Mesendoderm (in vitro differentiated cells): ENCODE results near the gene SASH1.

Experiments used
- DNase-seq: peaks from one replicate; pipeline ENCODE4 v3.0.0; 2013
- H2AK5ac ChIP-seq: 2 replicates; pipeline ENCODE4 v1.6.1; 2013; ENCODE audit warnings: low read length, inconsistent platforms
- H2BK120ac ChIP-seq: 2 replicates; pipeline ENCODE4 v1.6.1; 2013; ENCODE audit warnings: low read depth, mild to moderate bottlenecking, low read length, moderate library complexity, mixed read lengths
- H2BK15ac ChIP-seq: replicated peaks from 2 replicates; pipeline ENCODE4 v1.6.1; 2013; ENCODE audit warnings: low read depth, mild to moderate bottlenecking, moderate library complexity
- H2BK5ac ChIP-seq: 2 replicates; pipeline ENCODE4 v1.6.1; 2013; ENCODE audit warnings: low read length, inconsistent platforms
- H3K18ac ChIP-seq: 2 replicates; pipeline ENCODE4 v1.6.1; 2013; ENCODE audit warnings: mild to moderate bottlenecking, low read length, mixed read lengths
- H3K23ac ChIP-seq: one replicate; pipeline ENCODE4 v1.6.1; 2013; ENCODE audit warnings: low read length
- H3K27ac ChIP-seq: 2 replicates; pipeline ENCODE4 v1.5.1; 2013; ENCODE audit warnings: low read depth, mild to moderate bottlenecking, inconsistent platforms, low read length, moderate library complexity
- H3K27me3 ChIP-seq: 2 replicates; pipeline ENCODE4 v1.6.1; 2013; ENCODE audit warnings: low read length, control low read depth, mild to moderate bottlenecking, inconsistent platforms; ENCODE audit not compliant: insufficient read depth, poor library complexity
- H3K36me3 ChIP-seq: 2 replicates; pipeline ENCODE4 v1.6.1; 2013; ENCODE audit warnings: low read length, inconsistent platforms; ENCODE audit not compliant: control insufficient read depth, insufficient read depth
- H3K4ac ChIP-seq: one replicate; pipeline ENCODE4 v1.6.1; 2013; ENCODE audit warnings: low read depth, mild to moderate bottlenecking, low read length, moderate library complexity
- H3K4me1 ChIP-seq: 2 replicates; pipeline ENCODE4 v1.6.1; 2013; ENCODE audit warnings: low read depth, low read length, inconsistent platforms; ENCODE audit not compliant: control insufficient read depth
- H3K4me2 ChIP-seq: 2 replicates; pipeline ENCODE4 v1.6.1; 2013; ENCODE audit warnings: low read length
- H3K4me3 ChIP-seq: 2 replicates; pipeline ENCODE4 v1.5.1; 2013; ENCODE audit warnings: mild to moderate bottlenecking, low read length
- H3K56ac ChIP-seq: one replicate; pipeline ENCODE4 v1.6.1; 2013; ENCODE audit warnings: low read length
- H3K79me1 ChIP-seq: 2 replicates; pipeline ENCODE4 v1.6.1; 2013; ENCODE audit warnings: low read length, inconsistent platforms
- H3K79me2 ChIP-seq: 2 replicates; pipeline ENCODE4 v1.6.1; 2013; ENCODE audit warnings: mild to moderate bottlenecking, low read length; ENCODE audit not compliant: control insufficient read depth, insufficient read depth
- H3K9ac ChIP-seq: 2 replicates; pipeline ENCODE4 v1.6.1; 2013; ENCODE audit warnings: low read length, inconsistent platforms
- H4K5ac ChIP-seq: one replicate; pipeline ENCODE4 v1.6.1; 2013; ENCODE audit warnings: low read length
- H4K8ac ChIP-seq: one replicate; pipeline ENCODE4 v1.6.1; 2013; ENCODE audit warnings: low read depth, mild to moderate bottlenecking, control low read depth, low read length, moderate library complexity
- WGBS: extraction: QIAGEN DNeasy Blood & Tissue Kit; methylation state at CpG from one replicate; pipeline ENCODE4 v1.1.7; 2013; ENCODE audit warnings: low lambda C conversion rate, missing lambda C conversion rate; ENCODE audit not compliant: insufficient coverage; ENCODE audit errors: extremely low coverage; 5-methylcytosine and 5-hydroxymethylcytosine counted together

The SASH1 gene

GRCh38 chr6:148440016-148440415, 97.4 kb downstream of the SASH1 start:
- Histone ChIP-seq H4K5ac (no peak overlapping the region), H3K4ac (no peak overlapping the region), H2BK15ac (no peak overlapping the region), H3K4me2 (no peak overlapping the region), H3K36me3 (no peaks in the 10 kb centered on the region), H2BK120ac (no peak overlapping the region), H3K27ac (no peak overlapping the region), H3K56ac (no peak overlapping the region), H3K79me2 (no peaks in the 10 kb centered on the region), H3K18ac (no peak overlapping the region), H3K23ac (no peak overlapping the region), H3K4me3 (no peak overlapping the region), H3K79me1 (no peaks in the 10 kb centered on the region), H3K27me3 (no peaks in the 10 kb centered on the region), H2AK5ac (no peak overlapping the region), H3K9ac (no peak overlapping the region), H2BK5ac (no peak overlapping the region), H4K8ac (no peak overlapping the region), H3K4me1 (peaks cover 4% of the 10 kb centered on the region)
- WGBS = 100% methylated on average over 1 of the region's 13 CpGs
- no peak for DNase-seq

DNA sequence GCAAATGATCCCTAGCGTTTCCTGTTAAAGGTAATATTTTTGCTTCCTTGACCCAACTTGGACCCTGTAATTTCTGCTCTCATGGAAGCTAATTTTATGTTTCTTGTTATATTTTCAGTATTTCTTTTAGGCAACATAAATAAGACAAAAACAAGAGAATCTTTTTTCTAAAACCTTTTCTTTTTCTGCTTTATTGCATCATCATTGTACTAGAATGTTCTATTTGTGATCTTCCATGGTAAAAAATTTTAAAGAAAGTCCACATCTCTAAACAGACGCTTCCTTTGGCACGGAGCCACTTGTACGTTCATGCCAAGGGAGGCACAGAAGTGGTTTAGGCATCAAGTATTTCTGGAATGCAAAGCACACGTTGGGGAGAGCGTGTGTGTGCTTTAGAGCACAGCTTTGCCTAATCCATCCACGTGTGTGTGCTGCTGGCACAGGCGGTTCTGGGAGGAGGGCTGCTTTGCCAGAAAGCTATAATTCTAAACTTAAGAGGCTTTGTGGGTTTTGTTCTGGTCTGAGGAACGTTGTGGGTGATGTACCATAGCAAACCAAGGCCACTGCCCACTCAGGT, 98.3 kb downstream of the SASH1 start:
- Histone ChIP-seq H3K36me3 (no peaks in the 10 kb centered on the region), H3K79me1 (no peaks in the 10 kb centered on the region), H3K4me2 (no peak overlapping the region), H3K27me3 (no peaks in the 10 kb centered on the region), H3K4me1 (peaks cover 4% of the 10 kb centered on the region), H3K9ac (no peak overlapping the region), H3K27ac (no peak overlapping the region), H4K8ac (no peak overlapping the region), H3K23ac (no peak overlapping the region), H3K4ac (no peak overlapping the region), H4K5ac (peak overlapping the region; percentile 26), H3K4me3 (no peak overlapping the region), H2BK15ac (no peak overlapping the region), H2AK5ac (no peak overlapping the region), H2BK120ac (no peak overlapping the region), H2BK5ac (no peak overlapping the region), H3K18ac (no peak overlapping the region), H3K79me2 (no peaks in the 10 kb centered on the region), H3K56ac (no peak overlapping the region)
- no CpG with 5 or more reads among the region's 9 CpGs for WGBS
- peak; percentile 48 for DNase-seq

- no peaks in the 10 kb centered on the region for H3K36me3 ChIP-seq
- DNase-seq = peak; percentile 47
- H3K4me1 ChIP-seq = peaks cover 4% of the 10 kb centered on the region
- WGBS = no CpG with 5 or more reads among the region's 4 CpGs
- H3K27ac ChIP-seq = no peak overlapping the region
- no peak overlapping the region for H3K18ac ChIP-seq
- H3K79me1 ChIP-seq = no peaks in the 10 kb centered on the region
- no peak overlapping the region for H3K9ac ChIP-seq
- peak overlapping the region; percentile 26 for H4K5ac ChIP-seq
- no peak overlapping the region for H2BK15ac ChIP-seq
- H2BK120ac ChIP-seq = no peak overlapping the region
- H3K4me2 ChIP-seq = no peak overlapping the region
- H3K4me3 ChIP-seq = no peak overlapping the region
- H3K56ac ChIP-seq = no peak overlapping the region
- H4K8ac ChIP-seq = no peak overlapping the region
- no peak overlapping the region for H3K23ac ChIP-seq
- H3K79me2 ChIP-seq = no peaks in the 10 kb centered on the region
- no peak overlapping the region for H2BK5ac ChIP-seq
- H3K27me3 ChIP-seq = no peaks in the 10 kb centered on the region
- no peak overlapping the region for H2AK5ac ChIP-seq
- no peak overlapping the region for H3K4ac ChIP-seq
Observed at GRCh38 chr6:148441454-148441911, 98.8 kb downstream of the SASH1 start.

DNA sequence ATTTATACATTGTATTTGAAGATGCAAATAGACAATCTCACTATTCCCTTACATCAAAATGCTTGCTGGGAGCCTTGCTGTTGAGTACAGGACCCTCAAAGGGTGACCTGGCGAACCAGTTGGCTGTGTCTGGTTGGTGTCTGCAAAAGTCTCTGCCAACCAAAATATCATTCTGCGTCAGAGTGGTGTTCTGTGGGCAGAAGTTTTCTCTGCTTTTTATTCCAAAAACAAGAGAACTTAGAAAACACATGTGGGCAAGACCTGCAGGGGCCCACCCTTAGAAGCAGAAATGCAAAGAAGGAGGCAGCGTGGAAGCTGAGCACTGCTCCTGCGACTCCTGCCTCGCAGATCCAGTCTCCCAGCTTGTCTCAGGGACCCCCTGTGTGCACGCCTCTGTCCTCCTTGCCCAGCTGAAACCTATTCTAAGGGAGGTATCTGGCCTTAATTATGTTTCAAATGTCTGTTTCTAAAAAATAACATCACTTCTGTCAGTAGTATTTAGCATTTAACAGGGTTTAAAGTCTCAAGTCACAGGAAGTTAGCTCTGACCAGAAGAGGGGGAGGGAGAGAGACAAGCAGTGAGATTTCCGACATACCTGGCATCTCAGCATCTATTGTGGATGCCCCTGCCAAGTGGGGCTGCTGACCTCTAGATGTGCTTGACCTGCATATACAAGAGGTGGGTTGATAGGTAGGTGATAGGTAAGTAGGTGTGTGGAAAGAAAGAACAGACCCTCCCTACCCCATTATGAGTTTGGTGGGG, 101.3 kb downstream of the SASH1 start:
- no peak overlapping the region for H3K9ac ChIP-seq
- H3K79me1 ChIP-seq = no peaks in the 10 kb centered on the region
- H3K4me2 ChIP-seq = no peak overlapping the region
- peak; percentile 22 for DNase-seq
- H2BK5ac ChIP-seq = no peak overlapping the region
- H3K36me3 ChIP-seq = no peaks in the 10 kb centered on the region
- no peak overlapping the region for H3K4ac ChIP-seq
- no peak overlapping the region for H3K4me3 ChIP-seq
- WGBS = no CpG with 5 or more reads among the region's 7 CpGs
- H2BK15ac ChIP-seq = no peak overlapping the region
- no peak overlapping the region for H4K5ac ChIP-seq
- no peaks in the 10 kb centered on the region for H3K27me3 ChIP-seq
- H3K23ac ChIP-seq = no peak overlapping the region
- peaks cover 4% of the 10 kb centered on the region for H3K4me1 ChIP-seq
- no peak overlapping the region for H3K18ac ChIP-seq
- no peak overlapping the region for H4K8ac ChIP-seq
- H3K56ac ChIP-seq = no peak overlapping the region
- no peak overlapping the region for H2AK5ac ChIP-seq
- no peak overlapping the region for H2BK120ac ChIP-seq
- H3K27ac ChIP-seq = no peak overlapping the region
- H3K79me2 ChIP-seq = no peaks in the 10 kb centered on the region

- Histone ChIP-seq H2BK5ac (no peak overlapping the region), H3K79me2 (no peaks in the 10 kb centered on the region), H3K23ac (no peak overlapping the region), H3K4me1 (peaks cover 4% of the 10 kb centered on the region), H3K27me3 (no peaks in the 10 kb centered on the region), H2BK120ac (no peak overlapping the region), H3K4me3 (no peak overlapping the region), H3K79me1 (no peaks in the 10 kb centered on the region), H3K9ac (no peak overlapping the region), H3K4me2 (no peak overlapping the region), H2AK5ac (no peak overlapping the region), H4K8ac (no peak overlapping the region), H4K5ac (no peak overlapping the region), H3K36me3 (no peaks in the 10 kb centered on the region), H3K27ac (no peak overlapping the region), H3K56ac (no peak overlapping the region), H2BK15ac (no peak overlapping the region), H3K4ac (no peak overlapping the region), H3K18ac (no peak overlapping the region)
- peak; percentile 47 for DNase-seq
- no CpG with 5 or more reads among the region's 6 CpGs for WGBS
Observed at GRCh38 chr6:148445116-148445515, 102.5 kb downstream of the SASH1 start.
